IMR-90 (cell line): Measurements from ENCODE around the gene GNA15.

Experiments used
- BHLHE40 ChIP-seq: fragments of 150-350 bp; IDR thresholded peaks from 2 replicates; pipeline ENCODE4 v1.6.1; 2016; ENCODE audit warnings: mild to moderate bottlenecking, low read depth, low read length
- CEBPB ChIP-seq: IDR thresholded peaks from 2 replicates; pipeline ENCODE4 v1.6.1; 2012; ENCODE audit warnings: low read depth, low read length, improper control_type of control experiment
- CHD1 ChIP-seq: IDR thresholded peaks from 2 replicates; pipeline ENCODE4 v1.6.1; 2012; ENCODE audit warnings: low read depth, low read length, improper control_type of control experiment
- CTCF ChIP-seq: conservative IDR thresholded peaks from 2 replicates; pipeline ENCODE4 v1.5.1; 2012; ENCODE audit warnings: mild to moderate bottlenecking, low read depth, low read length, improper control_type of control experiment
- ELK1 ChIP-seq: fragments of 150-350 bp; IDR thresholded peaks from 2 replicates; pipeline ENCODE4 v1.6.1; 2016; ENCODE audit warnings: low read depth, mild to moderate bottlenecking, low read length, moderate library complexity, borderline replicate concordance
- MAFK ChIP-seq: IDR thresholded peaks from 2 replicates; pipeline ENCODE4 v1.6.1; 2012; ENCODE audit warnings: low read depth, low read length, improper control_type of control experiment
- MAZ ChIP-seq: IDR thresholded peaks from 2 replicates; pipeline ENCODE4 v1.6.1; 2012; ENCODE audit warnings: low read depth, mild to moderate bottlenecking, low read length, improper control_type of control experiment, moderate library complexity, borderline replicate concordance
- MXI1 ChIP-seq: IDR thresholded peaks from 2 replicates; pipeline ENCODE4 v1.6.1; 2012; ENCODE audit warnings: low read depth, mild to moderate bottlenecking, low read length, moderate library complexity, borderline replicate concordance
- POLR2A ChIP-seq: IDR thresholded peaks from 2 replicates; pipeline ENCODE4 v1.6.1; 2012; ENCODE audit warnings: mild to moderate bottlenecking, low read depth, low read length
- RAD21 ChIP-seq: IDR thresholded peaks from 2 replicates; pipeline ENCODE4 v1.6.1; 2012; ENCODE audit warnings: low read length, improper control_type of control experiment
- RCOR1 ChIP-seq: IDR thresholded peaks from 2 replicates; pipeline ENCODE4 v1.6.1; 2012; ENCODE audit warnings: mild to moderate bottlenecking, low read length, improper control_type of control experiment; ENCODE audit not compliant: insufficient replicate concordance
- RFX5 ChIP-seq: IDR thresholded peaks from 2 replicates; pipeline ENCODE4 v1.8.0; 2012; ENCODE audit warnings: low read depth, mild to moderate bottlenecking, low read length, moderate library complexity
- SMC3 ChIP-seq: fragments of 150-350 bp; IDR thresholded peaks from 2 replicates; pipeline ENCODE4 v1.6.1; 2016; ENCODE audit warnings: low read depth, mild to moderate bottlenecking, antibody characterized with exemption, low read length, moderate library complexity
- USF2 ChIP-seq: fragments of 150-350 bp; IDR thresholded peaks from 2 replicates; pipeline ENCODE4 v1.6.1; 2017; ENCODE audit warnings: mild to moderate bottlenecking, antibody characterized with exemption, low read length, low read depth

- TF ChIP-seq BHLHE40 (no peak), CTCF (no peak), ELK1 (no peak), RFX5 (no peak), RAD21 (no peak), MXI1 (no peak), MAFK (no peak), POLR2A (no peak), USF2 (no peak), RCOR1 (no peak), MAZ (no peak), SMC3 (no peak), CEBPB (no peak), CHD1 (no peak)
These were observed 40.2 kb downstream of the GNA15 start for GRCh38 chr19:3175781-3176714.
